SK-N-SH (cell line): Measurements from ENCODE around the gene ADCY5. TPM values are rescaled to one million over a fixed set of nuclear protein-coding genes. Genes with fewer than 3 reads are reported as not detected.
A peak's percentile ranks its signal among the peaks of the same experiment; 100 is the strongest.

Experiments
- CTCF ChIA-PET: fragments of 300-600, 350-600 bp; formaldehyde crosslinking; extraction: SDS; loops from one replicate; lab custom pipeline; 2021; lab: Yijun Ruan, JAX
- POLR2A ChIA-PET: fragments of 350-600 bp; sonication (Branson Sonifier 250); formaldehyde crosslinking; extraction: SDS; loops from one replicate; lab custom pipeline; 2020; ENCODE audit warnings: antibody characterized with exemption, inconsistent platforms; lab: Yijun Ruan, JAX
- DNase-seq: peaks from one replicate; pipeline ENCODE4 v3.0.0; 2012
- H2AFZ ChIP-seq: fragments of 200-600 bp; sonication (generic); 2 replicates; pipeline ENCODE4 v1.8.1; 2016; ENCODE audit warnings: antibody characterized with exemption, mild to moderate bottlenecking, low read depth
- H3F3A ChIP-seq: fragments of 200-600 bp; sonication (generic); replicated peaks from 2 replicates; pipeline ENCODE3; 2016; ENCODE audit warnings: antibody characterized with exemption, mild to moderate bottlenecking; ENCODE audit not compliant: insufficient read depth
- H3K27ac ChIP-seq, 2 experiments: fragments of 200-500 bp in 1 of 2; fragments of 200-600 bp in 1 of 2; sonication (Bioruptor generic) in 1 of 2; sonication (generic), shearing (Covaris generic) in 1 of 2; 2 replicates each; pipeline versions ENCODE4 v1.5.1 to v1.6.1; 2014 to 2016; ENCODE audit warnings: low read depth in 2 of 2, inconsistent platforms in 1 of 2, low read length in 1 of 2, mild to moderate bottlenecking in 1 of 2, mixed read lengths in 1 of 2
- H3K27me3 ChIP-seq: fragments of 200-600 bp; sonication (generic), shearing (Covaris generic); 2 replicates; pipeline ENCODE4 v1.6.1; 2016; ENCODE audit warnings: mixed run types; ENCODE audit not compliant: insufficient read depth
- H3K36me3 ChIP-seq, 2 experiments: fragments of 200-500 bp in 1 of 2; fragments of 200-600 bp in 1 of 2; sonication (Bioruptor generic) in 1 of 2; sonication (generic) in 1 of 2; replicated peaks in 1 of 2; 2 replicates each; pipeline versions ENCODE3 to v1.5.1; 2014 to 2016; ENCODE audit warnings: low read length in 1 of 2, mild to moderate bottlenecking in 1 of 2; ENCODE audit not compliant: insufficient read depth in 2 of 2, control insufficient read depth in 1 of 2
- H3K4me1 ChIP-seq, 2 experiments: fragments of 200-500 bp in 1 of 2; fragments of 200-600 bp in 1 of 2; sonication (Bioruptor generic) in 1 of 2; sonication (generic), shearing (Covaris generic) in 1 of 2; 2 replicates each; pipeline versions ENCODE4 v1.5.1 to v1.6.1; 2014 to 2016; ENCODE audit warnings: low read depth in 1 of 2, low read length in 1 of 2, mixed run types in 1 of 2; ENCODE audit not compliant: insufficient read depth in 2 of 2, control insufficient read depth in 1 of 2
- H3K4me2 ChIP-seq: fragments of 200-600 bp; sonication (generic), shearing (Covaris generic); 2 replicates; pipeline ENCODE4 v1.6.1; 2017; ENCODE audit warnings: mixed run types
- H3K4me3 ChIP-seq, 2 experiments: fragments of 200-500 bp in 1 of 2; fragments of 200-600 bp in 1 of 2; sonication (Bioruptor generic) in 1 of 2; sonication (generic), shearing (Covaris generic) in 1 of 2; 2 replicates each; pipeline versions ENCODE4 v1.5.1 to v1.8.1; 2014 to 2016; ENCODE audit warnings: low read depth in 2 of 2, inconsistent platforms in 1 of 2, low read length in 1 of 2, mild to moderate bottlenecking in 1 of 2, mixed read lengths in 1 of 2, moderate library complexity in 1 of 2
- H3K79me2 ChIP-seq: fragments of 200-600 bp; sonication (generic); 2 replicates; pipeline ENCODE4 v1.8.1; 2017; ENCODE audit warnings: mild to moderate bottlenecking; ENCODE audit not compliant: insufficient read depth
- H3K9ac ChIP-seq: fragments of 200-600 bp; sonication (generic); 2 replicates; pipeline ENCODE4 v1.6.1; 2017; ENCODE audit warnings: mixed run types
- H3K9me2 ChIP-seq: fragments of 200-600 bp; sonication (generic); 2 replicates; pipeline ENCODE4 v1.6.1; 2017; ENCODE audit warnings: mixed run types
- H3K9me3 ChIP-seq: fragments of 200-600 bp; sonication (generic); 2 replicates; pipeline ENCODE4 v1.6.1; 2017; ENCODE audit warnings: mixed run types, mild to moderate bottlenecking, moderate library complexity
- H4K20me1 ChIP-seq: fragments of 200-600 bp; sonication (generic); 2 replicates; pipeline ENCODE4 v1.6.1; 2017; ENCODE audit warnings: mild to moderate bottlenecking, mixed run types; ENCODE audit not compliant: insufficient read depth
- CTCF ChIP-seq: fragments of 200-600 bp; sonication (generic); IDR thresholded peaks from 2 replicates; pipeline ENCODE4 v1.6.1; 2017; ENCODE audit warnings: antibody characterized with exemption, mild to moderate bottlenecking, moderate library complexity
- ELF1 ChIP-seq: IDR thresholded peaks from 2 replicates; pipeline ENCODE4 v1.4.0; 2012
- EP300 ChIP-seq, 2 experiments: IDR thresholded peaks; 2 replicates each; pipeline versions ENCODE4 v1.4.0 to v1.6.1; 2012; ENCODE audit warnings: borderline replicate concordance in 1 of 2, low read depth in 1 of 2, low read length in 1 of 2
- FOXJ3 ChIP-seq: sonication (generic); formaldehyde crosslinking; IDR thresholded peaks from 2 replicates; pipeline ENCODE4 v1.5.1; 2020; ENCODE audit warnings: mild to moderate bottlenecking, missing genetic modification reagents
- GATA2 ChIP-seq: sonication (generic); formaldehyde crosslinking; IDR thresholded peaks from 2 replicates; pipeline ENCODE4 v1.5.0; 2020; ENCODE audit warnings: mild to moderate bottlenecking, missing genetic modification reagents
- MXI1 ChIP-seq: IDR thresholded peaks from 2 replicates; pipeline ENCODE4 v1.6.1; 2012; ENCODE audit warnings: mild to moderate bottlenecking, low read depth, low read length, improper control_type of control experiment
- POLR2AphosphoS5 ChIP-seq: IDR thresholded peaks from 2 replicates; pipeline ENCODE4 v1.6.1; 2012; ENCODE audit warnings: low read depth, low read length
- RAD21 ChIP-seq: IDR thresholded peaks from 2 replicates; pipeline ENCODE4 v1.6.1; 2012; ENCODE audit warnings: mild to moderate bottlenecking, low read length
- REST ChIP-seq: IDR thresholded peaks from 2 replicates; pipeline ENCODE4 v1.6.1; 2012; ENCODE audit warnings: mild to moderate bottlenecking, low read depth, low read length, moderate library complexity
- SIN3A ChIP-seq: IDR thresholded peaks from 2 replicates; pipeline ENCODE4 v1.6.1; 2012; ENCODE audit warnings: low read depth, mild to moderate bottlenecking, low read length, moderate library complexity, borderline replicate concordance
- SMC3 ChIP-seq: IDR thresholded peaks from 2 replicates; pipeline ENCODE4 v1.6.1; 2012; ENCODE audit warnings: low read depth, low read length, improper control_type of control experiment
- USF1 ChIP-seq: IDR thresholded peaks from 2 replicates; pipeline ENCODE4 v1.4.0; 2012; ENCODE audit warnings: low read depth, borderline replicate concordance
- WGBS: methylation state at CpG from one replicate; pipeline ENCODE4 v1.1.6; 2017; ENCODE audit warnings: low lambda C conversion rate; 5-methylcytosine and 5-hydroxymethylcytosine counted together
- polyA plus RNA-seq, 3 experiments: library from polyadenylated mRNA; depleted of rRNA; stranded (reverse); fragments of >200 nt; gene quantifications; 2 replicates each; pipeline ENCODE4 v1.2.3, GENCODE V29; 2012

Gene ADCY5
- polyA plus RNA-seq, 1 of the 3 experiments (the other 2 are of a cell fraction): 0.21 TPM

GRCh38 chr3:123261666-123262065 is 187.2 kb downstream of the ADCY5 start:
- TF ChIP-seq POLR2AphosphoS5 (no peak), GATA2 (CRISPR knock-in tag) (no peak), ELF1 (no peak), EP300 (IDR thresholded peaks at IDR 0.05; ENCODE audit: borderline replicate concordance in 1 of 2, low read depth in 1 of 2, low read length in 1 of 2) (no peak), SIN3A (no peak), MXI1 (no peak), FOXJ3 (CRISPR knock-in tag) (no peak)
- H3K27me3 ChIP-seq: no peaks in the 10 kb centered on the region
- H3F3A ChIP-seq: no peaks in the 10 kb centered on the region
- no peaks in the 10 kb centered on the region for H3K9me2 ChIP-seq
- H3K79me2 ChIP-seq: no peaks in the 10 kb centered on the region
- WGBS: 82% methylated on average over 3 of the region's 3 CpGs
- CTCF ChIA-PET: interaction anchor here (1.2 kb wide), 1 partner anchor 404 kb away, joined by 3 read pairs; no protein-coding TSS in a partner anchor
- H4K20me1 ChIP-seq: no peaks in the 10 kb centered on the region
- no peak overlapping the region for H3K4me3 ChIP-seq
- H3K9me3 ChIP-seq: peaks cover 6% of the 10 kb centered on the region; the same call in 1 of the 2 replicates
- H3K9ac ChIP-seq: no peak overlapping the region
- no peak for DNase-seq
- H3K4me2 ChIP-seq: no peak overlapping the region
- H3K4me1 ChIP-seq: peaks cover 0 to 3% of the 10 kb centered on the region in 2 experiments; a peak in 1 of 4 replicates
- no peak overlapping the region for H3K27ac ChIP-seq
- H3K36me3 ChIP-seq: peaks cover 5 to 33% of the 10 kb centered on the region in 2 experiments
- H2AFZ ChIP-seq: no peak overlapping the region
- POLR2A ChIA-PET: no interaction called here

GRCh38 chr3:123258811-123259420 is 190.0 kb downstream of the ADCY5 start:
- no peaks in the 10 kb centered on the region for H3K27me3 ChIP-seq
- peak; percentile 56 for DNase-seq
- ChIA-PET CTCF (interaction anchor here (0.5 to 2.4 kb wide), 24 partner anchors 12 to 596 kb away, joined by 3 to 17 read pairs (median 3); partner anchors contain the start of gene SEC22A), POLR2A (no interaction called here)
- no peak overlapping the region for H3K27ac ChIP-seq
- no peaks in the 10 kb centered on the region for H4K20me1 ChIP-seq
- H3F3A ChIP-seq: no peaks in the 10 kb centered on the region
- no peak overlapping the region for H3K9ac ChIP-seq
- H3K4me3 ChIP-seq: no peak overlapping the region; a peak in 1 of 4 replicates
- no peak overlapping the region for H3K4me2 ChIP-seq
- 41% methylated on average over 3 of the region's 3 CpGs for WGBS
- H3K79me2 ChIP-seq: no peaks in the 10 kb centered on the region
- H3K9me2 ChIP-seq: no peaks in the 10 kb centered on the region
- H3K9me3 ChIP-seq: no peaks in the 10 kb centered on the region
- TF ChIP-seq SMC3: peak; percentile 73
- TF ChIP-seq CTCF: peak; percentile 78
- no peak for TF ChIP-seq REST
- TF ChIP-seq MXI1: peak; percentile 54; the same call in 1 of the 2 replicates
- peak; percentile 92 for TF ChIP-seq RAD21
- no peak for TF ChIP-seq USF1
- TF ChIP-seq EP300 (IDR thresholded peaks at IDR 0.05; ENCODE audit: borderline replicate concordance in 1 of 2, low read depth in 1 of 2, low read length in 1 of 2): no peak
- no peak overlapping the region for H2AFZ ChIP-seq
- peaks cover 0 to 11% of the 10 kb centered on the region in 2 experiments for H3K36me3 ChIP-seq
- H3K4me1 ChIP-seq: peaks cover 0 to 3% of the 10 kb centered on the region in 2 experiments; a peak in 1 of 4 replicates
